ENCODE data around the gene AOC2.
"Not testable (repeated sequence)": the region's sequence is repeated elsewhere in the genome, so short reads cannot be mapped to it uniquely, and the experiment has no call there.

Gene AOC2

DNA sequence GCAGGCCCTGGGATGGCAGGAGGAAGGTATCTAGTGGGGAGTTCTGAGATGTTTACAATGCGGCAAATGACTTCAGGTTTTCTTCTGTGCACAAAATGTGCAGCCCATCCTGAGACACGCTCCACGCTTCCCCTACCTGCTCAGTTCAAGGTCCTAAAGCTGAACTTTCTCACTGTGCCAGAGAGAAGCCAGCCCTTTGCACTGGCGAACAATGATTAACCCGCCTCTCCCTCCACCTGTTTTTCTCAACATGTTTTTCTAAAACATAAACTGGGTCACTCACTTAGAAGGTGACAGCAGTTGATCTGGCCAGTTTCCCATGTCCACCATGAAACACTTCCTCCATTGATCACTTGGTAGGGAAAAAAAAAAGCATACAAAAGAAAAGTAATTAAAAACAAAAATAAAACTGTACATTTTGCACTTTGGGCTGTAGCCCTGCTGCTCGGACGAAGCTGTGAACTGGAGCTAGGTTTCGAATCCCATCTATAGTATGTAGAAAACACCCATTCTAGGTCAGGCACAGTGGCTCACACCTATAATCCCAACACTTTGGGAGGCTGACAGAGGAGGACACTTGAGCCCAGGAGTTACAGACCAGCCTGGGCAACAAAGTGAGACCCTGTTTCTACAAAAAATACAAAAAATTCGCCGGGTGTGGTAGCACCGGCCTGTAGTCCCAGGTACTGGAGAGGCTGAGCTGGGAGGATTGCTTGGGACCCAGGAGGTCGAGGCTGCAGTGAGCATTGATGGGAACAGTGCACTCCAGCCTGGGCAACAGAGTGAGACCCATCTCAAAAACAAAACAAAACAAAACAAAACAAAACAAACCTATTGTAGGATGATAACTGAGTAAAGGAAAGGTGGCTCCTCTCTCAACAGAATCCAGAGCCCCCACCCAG, 50.2 kb downstream of the AOC2 start:
- DNase-seq (ENCODE audit: low read depth) = no peak
- H3K4me3 ChIP-seq (ENCODE audit: control insufficient read depth, low read depth, low read length) = no peak overlapping the region
- TF ChIP-seq, protein P1, sequence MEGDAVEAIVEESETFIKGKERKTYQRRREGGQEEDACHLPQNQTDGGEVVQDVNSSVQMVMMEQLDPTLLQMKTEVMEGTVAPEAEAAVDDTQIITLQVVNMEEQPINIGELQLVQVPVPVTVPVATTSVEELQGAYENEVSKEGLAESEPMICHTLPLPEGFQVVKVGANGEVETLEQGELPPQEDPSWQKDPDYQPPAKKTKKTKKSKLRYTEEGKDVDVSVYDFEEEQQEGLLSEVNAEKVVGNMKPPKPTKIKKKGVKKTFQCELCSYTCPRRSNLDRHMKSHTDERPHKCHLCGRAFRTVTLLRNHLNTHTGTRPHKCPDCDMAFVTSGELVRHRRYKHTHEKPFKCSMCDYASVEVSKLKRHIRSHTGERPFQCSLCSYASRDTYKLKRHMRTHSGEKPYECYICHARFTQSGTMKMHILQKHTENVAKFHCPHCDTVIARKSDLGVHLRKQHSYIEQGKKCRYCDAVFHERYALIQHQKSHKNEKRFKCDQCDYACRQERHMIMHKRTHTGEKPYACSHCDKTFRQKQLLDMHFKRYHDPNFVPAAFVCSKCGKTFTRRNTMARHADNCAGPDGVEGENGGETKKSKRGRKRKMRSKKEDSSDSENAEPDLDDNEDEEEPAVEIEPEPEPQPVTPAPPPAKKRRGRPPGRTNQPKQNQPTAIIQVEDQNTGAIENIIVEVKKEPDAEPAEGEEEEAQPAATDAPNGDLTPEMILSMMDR (conservative IDR thresholded peaks at IDR 0.05; ENCODE audit: control insufficient read depth, insufficient read depth, low read depth, low read length) = no peak

DNA sequence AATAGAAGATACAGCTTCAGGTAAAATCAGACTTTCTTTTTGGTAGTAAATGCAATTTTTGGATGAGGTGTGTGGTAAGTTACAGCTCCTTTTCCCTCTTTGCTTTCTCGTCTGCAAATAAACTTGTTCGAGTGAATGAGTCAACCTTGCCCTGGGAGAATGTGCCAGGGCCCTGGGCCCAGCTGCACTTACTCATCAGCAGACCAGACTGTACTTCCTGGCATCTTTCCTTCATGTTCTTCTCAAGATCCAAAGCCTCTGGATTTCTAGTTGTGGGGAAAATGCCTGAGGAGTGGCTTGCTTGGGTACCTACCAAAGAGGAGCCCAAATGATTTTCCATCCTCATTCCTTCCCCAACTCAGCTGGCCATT, 50.8 kb downstream of the AOC2 start:
- DNase-seq (ENCODE audit: low read depth) = peak; percentile 92
- no peak overlapping the region for H3K4me3 ChIP-seq (ENCODE audit: control insufficient read depth, low read depth, low read length)
- TF ChIP-seq, protein P1 (conservative IDR thresholded peaks at IDR 0.05; ENCODE audit: control insufficient read depth, insufficient read depth, low read depth, low read length) = no peak

DNA sequence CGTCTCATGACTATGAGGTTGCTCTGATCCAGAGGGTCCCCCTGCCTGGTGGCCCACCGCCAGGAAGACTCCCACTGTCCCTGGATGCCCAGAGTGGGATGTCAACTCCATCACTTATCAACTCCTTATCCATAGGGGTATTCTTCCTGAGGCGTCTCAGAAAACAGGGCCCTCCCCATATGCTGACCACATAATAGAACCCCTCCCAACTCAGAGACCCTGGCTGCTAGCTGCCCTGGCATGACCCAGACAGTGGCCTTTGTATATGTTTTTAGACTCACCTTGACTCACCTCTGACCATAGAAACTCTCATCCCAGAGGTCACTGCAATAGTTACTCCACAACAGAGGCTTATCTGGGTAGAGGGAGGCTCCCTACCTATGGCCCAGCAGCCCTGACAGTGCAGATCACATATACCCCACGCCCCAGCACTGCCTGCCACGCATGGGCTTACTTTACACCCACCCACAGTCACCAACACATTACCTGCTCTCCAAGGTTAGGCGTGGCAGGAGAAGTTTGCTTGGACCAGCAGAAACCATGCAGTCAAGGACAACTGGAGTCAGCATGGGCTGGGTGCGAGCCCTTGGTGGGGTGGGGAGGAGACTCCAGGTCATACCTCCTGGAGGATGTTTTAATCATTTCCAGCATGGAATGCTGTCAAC, 53.9 kb downstream of the AOC2 start:
- H3K4me3 ChIP-seq (ENCODE audit: control insufficient read depth, low read depth, low read length) = no peak overlapping the region
- DNase-seq (ENCODE audit: low read depth) = no peak
- TF ChIP-seq, protein P1 (conservative IDR thresholded peaks at IDR 0.05; ENCODE audit: control insufficient read depth, insufficient read depth, low read depth, low read length) = no peak

DNA sequence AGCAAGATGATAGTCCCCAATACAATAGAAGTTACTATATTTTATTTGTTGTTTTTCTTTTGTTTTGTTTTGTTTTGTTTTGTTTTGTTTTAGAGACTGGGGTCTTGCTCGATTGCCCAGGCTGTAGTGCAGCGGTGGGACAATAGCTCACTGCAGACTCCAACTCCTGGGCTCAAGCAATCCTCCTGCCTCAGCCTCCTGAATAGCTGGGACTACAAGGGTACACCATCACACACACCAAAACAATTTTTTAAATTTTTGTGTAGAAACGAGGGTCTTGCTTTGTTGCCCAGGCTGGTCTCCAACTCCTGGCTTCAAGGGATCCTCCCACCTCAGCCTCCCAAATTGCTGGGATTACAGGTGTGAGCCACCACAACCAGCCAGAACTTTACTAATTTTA, 55.6 kb downstream of the AOC2 start:
- not testable (repeated sequence) for H3K4me3 ChIP-seq (ENCODE audit: control insufficient read depth, low read depth, low read length); DNase-seq (ENCODE audit: low read depth)
